ENCODE results near the gene NEURL1B.

Gene NEURL1B

GRCh38 chr5:172670005-172670402 is 28.9 kb downstream of the NEURL1B start:
- Histone ChIP-seq H3K27me3 (ENCODE audit: control insufficient read depth in 1 of 2, insufficient read depth in 1 of 2, low read length in 2 of 2) (peaks cover 4 to 18% of the 10 kb centered on the region in 2 experiments), H4K8ac (ENCODE audit: low read length) (peak overlapping the region; percentile 48), H2BK12ac (ENCODE audit: low read length in 2 of 2) (no peak overlapping the region), H3K36me3 (ENCODE audit: control insufficient read depth in 1 of 2, insufficient read depth in 2 of 2, low read depth in 1 of 2, low read length in 2 of 2) (peaks cover 0 to 4% of the 10 kb centered on the region in 2 experiments), H3K4me3 (ENCODE audit: insufficient read depth in 1 of 2, low read depth in 1 of 2, low read length in 2 of 2) (no peak overlapping the region), H2BK120ac (ENCODE audit: low read depth, low read length) (no peak overlapping the region), H3K18ac (ENCODE audit: low read depth in 1 of 2, low read length in 2 of 2) (no peak overlapping the region), H3K79me1 (replicated peaks; ENCODE audit: low read length, poor library complexity, severe bottlenecking) (no peaks in the 10 kb centered on the region), H3K9me3 (ENCODE audit: control insufficient read depth, low read length) (no peaks in the 10 kb centered on the region), H3K27ac (ENCODE audit: low read length, poor library complexity, severe bottlenecking) (no peak overlapping the region), H2BK15ac (ENCODE audit: low read depth, poor library complexity, severe bottlenecking) (no peak overlapping the region), H2AFZ (ENCODE audit: low read depth, low read length) (no peak overlapping the region), H4K91ac (ENCODE audit: low read length) (peak overlapping the region; percentile 54), H3K14ac (ENCODE audit: low read length in 2 of 2) (no peak overlapping the region), H2AK5ac (ENCODE audit: low read length, severe bottlenecking) (no peak overlapping the region), H2BK5ac (ENCODE audit: low read depth, low read length, poor library complexity, severe bottlenecking) (no peak overlapping the region), H3K4ac (ENCODE audit: low read depth in 1 of 2, low read length in 2 of 2) (no peak overlapping the region), H3K23ac (ENCODE audit: low read length in 2 of 2) (no peak overlapping the region), H3K4me1 (ENCODE audit: control insufficient read depth, insufficient read depth, low read depth, low read length) (peaks cover 4% of the 10 kb centered on the region), H3K4me2 (ENCODE audit: low read length, poor library complexity, severe bottlenecking) (no peak overlapping the region), H3K9ac (ENCODE audit: low read length) (no peak overlapping the region)
- 97% methylated on average over 51 of the region's 51 CpGs for WGBS
- DNase-seq: no peak

DNA sequence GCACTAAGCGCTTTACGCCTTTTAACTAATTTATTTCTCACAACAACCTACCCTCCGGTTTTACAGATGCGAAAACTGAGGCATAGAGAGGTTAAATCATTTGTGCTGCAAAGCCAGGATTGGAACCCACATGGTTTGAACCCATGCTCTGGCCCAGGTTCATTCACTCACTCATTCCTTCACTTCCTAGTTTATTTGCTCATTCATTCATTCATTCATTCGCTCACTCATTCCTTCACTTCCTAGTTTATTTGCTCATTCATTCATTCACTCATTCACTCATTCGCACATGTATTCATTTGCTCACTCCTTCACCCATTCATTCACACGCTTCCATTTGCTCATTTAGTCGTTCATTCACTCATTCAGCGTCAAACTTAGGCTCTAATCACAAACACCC is 29.4 kb downstream of the NEURL1B start:
- 95% methylated on average over 8 of the region's 9 CpGs for WGBS
- Histone ChIP-seq H3K36me3 (ENCODE audit: control insufficient read depth in 1 of 2, insufficient read depth in 2 of 2, low read depth in 1 of 2, low read length in 2 of 2) (peaks cover 0 to 4% of the 10 kb centered on the region in 2 experiments), H3K27me3 (ENCODE audit: control insufficient read depth in 1 of 2, insufficient read depth in 1 of 2, low read length in 2 of 2) (peaks cover 4 to 14% of the 10 kb centered on the region in 2 experiments), H3K27ac (ENCODE audit: low read length, poor library complexity, severe bottlenecking) (no peak overlapping the region), H3K14ac (ENCODE audit: low read length in 2 of 2) (no peak overlapping the region), H3K18ac (ENCODE audit: low read depth in 1 of 2, low read length in 2 of 2) (no peak overlapping the region), H2AK5ac (ENCODE audit: low read length, severe bottlenecking) (no peak overlapping the region), H3K79me1 (replicated peaks; ENCODE audit: low read length, poor library complexity, severe bottlenecking) (no peaks in the 10 kb centered on the region), H2BK12ac (ENCODE audit: low read length in 2 of 2) (no peak overlapping the region), H2BK15ac (ENCODE audit: low read depth, poor library complexity, severe bottlenecking) (no peak overlapping the region), H4K8ac (ENCODE audit: low read length) (peak overlapping the region; percentile 16), H3K4ac (ENCODE audit: low read depth in 1 of 2, low read length in 2 of 2) (no peak overlapping the region), H3K4me3 (ENCODE audit: insufficient read depth in 1 of 2, low read depth in 1 of 2, low read length in 2 of 2) (no peak overlapping the region), H2AFZ (ENCODE audit: low read depth, low read length) (no peak overlapping the region), H3K4me2 (ENCODE audit: low read length, poor library complexity, severe bottlenecking) (no peak overlapping the region), H2BK5ac (ENCODE audit: low read depth, low read length, poor library complexity, severe bottlenecking) (no peak overlapping the region), H3K9ac (ENCODE audit: low read length) (no peak overlapping the region), H3K9me3 (ENCODE audit: control insufficient read depth, low read length) (no peaks in the 10 kb centered on the region), H2BK120ac (ENCODE audit: low read depth, low read length) (no peak overlapping the region), H3K4me1 (ENCODE audit: control insufficient read depth, insufficient read depth, low read depth, low read length) (peaks cover 4% of the 10 kb centered on the region), H4K91ac (ENCODE audit: low read length) (no peak overlapping the region), H3K23ac (ENCODE audit: low read length in 2 of 2) (no peak overlapping the region)
- no peak for DNase-seq

DNA sequence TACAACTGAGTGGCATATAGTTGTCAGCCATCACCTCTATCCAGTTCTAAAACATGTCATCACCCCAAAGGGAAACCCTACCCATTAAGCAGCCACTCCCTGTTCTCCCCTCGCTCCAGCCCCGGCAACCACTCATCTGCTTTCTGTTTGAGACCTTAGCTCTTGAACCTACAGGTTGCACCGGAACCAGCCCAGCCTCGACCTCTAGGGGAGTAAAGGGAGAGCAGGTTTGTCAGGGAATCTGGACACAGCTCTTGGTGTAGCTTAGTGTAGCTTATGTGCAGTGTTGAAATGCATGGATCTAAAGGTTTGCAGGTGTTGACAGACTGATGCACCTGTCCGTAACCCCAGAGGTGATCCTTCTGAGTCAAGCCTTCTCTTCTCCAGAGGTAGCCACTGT is 30.0 kb downstream of the NEURL1B start:
- H2AK5ac ChIP-seq (ENCODE audit: low read length, severe bottlenecking): no peak overlapping the region
- no peak overlapping the region for H3K23ac ChIP-seq (ENCODE audit: low read length in 2 of 2)
- peaks cover 4 to 14% of the 10 kb centered on the region in 2 experiments for H3K27me3 ChIP-seq (ENCODE audit: control insufficient read depth in 1 of 2, insufficient read depth in 1 of 2, low read length in 2 of 2)
- no peak overlapping the region for H3K4me3 ChIP-seq (ENCODE audit: insufficient read depth in 1 of 2, low read depth in 1 of 2, low read length in 2 of 2)
- no peak overlapping the region for H2BK120ac ChIP-seq (ENCODE audit: low read depth, low read length)
- H2AFZ ChIP-seq (ENCODE audit: low read depth, low read length): no peak overlapping the region
- H2BK12ac ChIP-seq (ENCODE audit: low read length in 2 of 2): no peak overlapping the region
- no peak for DNase-seq
- no peak overlapping the region for H4K8ac ChIP-seq (ENCODE audit: low read length)
- no peak overlapping the region for H3K4me2 ChIP-seq (ENCODE audit: low read length, poor library complexity, severe bottlenecking)
- no peak overlapping the region for H3K27ac ChIP-seq (ENCODE audit: low read length, poor library complexity, severe bottlenecking)
- H3K9ac ChIP-seq (ENCODE audit: low read length): no peak overlapping the region
- H2BK15ac ChIP-seq (ENCODE audit: low read depth, poor library complexity, severe bottlenecking): no peak overlapping the region
- H3K4ac ChIP-seq (ENCODE audit: low read depth in 1 of 2, low read length in 2 of 2): no peak overlapping the region
- H3K4me1 ChIP-seq (ENCODE audit: control insufficient read depth, insufficient read depth, low read depth, low read length): peaks cover 4% of the 10 kb centered on the region
- no peak overlapping the region for H3K14ac ChIP-seq (ENCODE audit: low read length in 2 of 2)
- H3K79me1 ChIP-seq (replicated peaks; ENCODE audit: low read length, poor library complexity, severe bottlenecking): no peaks in the 10 kb centered on the region
- WGBS: 98% methylated on average over 4 of the region's 5 CpGs
- no peak overlapping the region for H4K91ac ChIP-seq (ENCODE audit: low read length)
- H2BK5ac ChIP-seq (ENCODE audit: low read depth, low read length, poor library complexity, severe bottlenecking): no peak overlapping the region
- H3K18ac ChIP-seq (ENCODE audit: low read depth in 1 of 2, low read length in 2 of 2): no peak overlapping the region
- no peaks in the 10 kb centered on the region for H3K9me3 ChIP-seq (ENCODE audit: control insufficient read depth, low read length)
- peaks cover 0 to 4% of the 10 kb centered on the region in 2 experiments for H3K36me3 ChIP-seq (ENCODE audit: control insufficient read depth in 1 of 2, insufficient read depth in 2 of 2, low read depth in 1 of 2, low read length in 2 of 2)

- H3K4me3 ChIP-seq (ENCODE audit: insufficient read depth in 1 of 2, low read depth in 1 of 2, low read length in 2 of 2): no peak overlapping the region
- no peak overlapping the region for H3K14ac ChIP-seq (ENCODE audit: low read length in 2 of 2)
- H3K27me3 ChIP-seq (ENCODE audit: control insufficient read depth in 1 of 2, insufficient read depth in 1 of 2, low read length in 2 of 2): peaks cover 4 to 14% of the 10 kb centered on the region in 2 experiments
- no peak overlapping the region for H3K4ac ChIP-seq (ENCODE audit: low read depth in 1 of 2, low read length in 2 of 2)
- no peak overlapping the region for H2BK5ac ChIP-seq (ENCODE audit: low read depth, low read length, poor library complexity, severe bottlenecking)
- no peak overlapping the region for H3K18ac ChIP-seq (ENCODE audit: low read depth in 1 of 2, low read length in 2 of 2)
- H2AK5ac ChIP-seq (ENCODE audit: low read length, severe bottlenecking): no peak overlapping the region
- no peak overlapping the region for H4K8ac ChIP-seq (ENCODE audit: low read length)
- H3K36me3 ChIP-seq (ENCODE audit: control insufficient read depth in 1 of 2, insufficient read depth in 2 of 2, low read depth in 1 of 2, low read length in 2 of 2): peaks cover 0 to 4% of the 10 kb centered on the region in 2 experiments
- H3K4me1 ChIP-seq (ENCODE audit: control insufficient read depth, insufficient read depth, low read depth, low read length): peaks cover 4% of the 10 kb centered on the region
- no peak for DNase-seq
- H2BK12ac ChIP-seq (ENCODE audit: low read length in 2 of 2): no peak overlapping the region
- no peak overlapping the region for H3K27ac ChIP-seq (ENCODE audit: low read length, poor library complexity, severe bottlenecking)
- no peak overlapping the region for H2BK120ac ChIP-seq (ENCODE audit: low read depth, low read length)
- H3K9ac ChIP-seq (ENCODE audit: low read length): no peak overlapping the region
- no peak overlapping the region for H4K91ac ChIP-seq (ENCODE audit: low read length)
- H2BK15ac ChIP-seq (ENCODE audit: low read depth, poor library complexity, severe bottlenecking): no peak overlapping the region
- no peak overlapping the region for H3K23ac ChIP-seq (ENCODE audit: low read length in 2 of 2)
- WGBS: 70% methylated on average over 1 of the region's 2 CpGs
- no peak overlapping the region for H2AFZ ChIP-seq (ENCODE audit: low read depth, low read length)
- H3K9me3 ChIP-seq (ENCODE audit: control insufficient read depth, low read length): no peaks in the 10 kb centered on the region
- H3K4me2 ChIP-seq (ENCODE audit: low read length, poor library complexity, severe bottlenecking): no peak overlapping the region
- H3K79me1 ChIP-seq (replicated peaks; ENCODE audit: low read length, poor library complexity, severe bottlenecking): no peaks in the 10 kb centered on the region
These were observed 31.6 kb downstream of the NEURL1B start for GRCh38 chr5:172672681-172673080.

Data from mesenchymal stem cell (in vitro differentiated cells and primary cell).